A673 (cell line): ENCODE data around the gene ECI1.

Experiments
- CTCF ChIP-seq: fragments of 300-800, 200-600 bp; sonication (generic); conservative IDR thresholded peaks from 2 replicates; pipeline ENCODE4 v1.5.1; 2017; ENCODE audit warnings: low read depth, mild to moderate bottlenecking, antibody characterized with exemption, low read length, moderate library complexity, mixed read lengths
- EZH2 ChIP-seq: fragments of 200-600 bp; sonication (generic); IDR thresholded peaks from 2 replicates; pipeline ENCODE4 v1.6.1; 2017; ENCODE audit warnings: borderline replicate concordance, low read depth, mild to moderate bottlenecking, mixed read lengths, antibody characterized with exemption, low read length; ENCODE audit not compliant: poor library complexity, severe bottlenecking

- TF ChIP-seq CTCF: no peak
- TF ChIP-seq EZH2: no peak
Observed at GRCh38 chr16:2232094-2232990, 19.0 kb downstream of the ECI1 start.
